Skeletal muscle satellite cell (primary cell): ENCODE measurements around the gene TTC28.
"Not testable (repeated sequence)": the region's sequence is repeated elsewhere in the genome, so short reads cannot be mapped to it uniquely, and the experiment has no call there.

Source experiments
- H3K27me3 ChIP-seq: 2 replicates; pipeline ENCODE4 v1.7.0; 2013; ENCODE audit warnings: low read length; ENCODE audit not compliant: control insufficient read depth, insufficient read depth
- H3K36me3 ChIP-seq: 2 replicates; pipeline ENCODE4 v1.7.0; 2013; ENCODE audit warnings: mild to moderate bottlenecking, control low read depth, low read length; ENCODE audit not compliant: insufficient read depth
- H3K4me1 ChIP-seq: 2 replicates; pipeline ENCODE4 v1.7.0; 2013; ENCODE audit warnings: low read length; ENCODE audit not compliant: control insufficient read depth, insufficient read depth
- H3K4me2 ChIP-seq: 2 replicates; pipeline ENCODE4 v1.7.0; 2013; ENCODE audit warnings: mild to moderate bottlenecking, low read length
- H3K4me3 ChIP-seq: 2 replicates; pipeline ENCODE4 v1.7.0; 2013; ENCODE audit warnings: low read length
- H3K9ac ChIP-seq: 2 replicates; pipeline ENCODE4 v1.7.0; 2013; ENCODE audit warnings: mild to moderate bottlenecking, low read depth, low read length, moderate library complexity
- H3K9me3 ChIP-seq: replicated peaks from 2 replicates; pipeline ENCODE4 v1.7.0; 2013; ENCODE audit warnings: mild to moderate bottlenecking, control low read depth, low read length

The TTC28 gene

GRCh38 chr22:28670161-28670560, 9.5 kb downstream of the TTC28 start:
- Histone ChIP-seq H3K27me3 (no peaks in the 10 kb centered on the region), H3K9ac (no peak overlapping the region), H3K4me2 (no peak overlapping the region), H3K4me3 (no peak overlapping the region), H3K4me1 (peaks cover 10% of the 10 kb centered on the region), H3K36me3 (no peaks in the 10 kb centered on the region), H3K9me3 (peaks cover 3% of the 10 kb centered on the region)

GRCh38 chr22:28669387-28669786, 10.3 kb downstream of the TTC28 start:
- Histone ChIP-seq H3K27me3 (no peaks in the 10 kb centered on the region), H3K9me3 (peaks cover 3% of the 10 kb centered on the region), H3K4me2 (no peak overlapping the region), H3K36me3 (no peaks in the 10 kb centered on the region), H3K9ac (no peak overlapping the region), H3K4me3 (no peak overlapping the region), H3K4me1 (peaks cover 8% of the 10 kb centered on the region)

GRCh38 chr22:28663569-28663942, 16.1 kb downstream of the TTC28 start:
- H3K9me3 ChIP-seq, H3K4me1 ChIP-seq, H3K4me2 ChIP-seq, H3K36me3 ChIP-seq, H3K4me3 ChIP-seq, H3K27me3 ChIP-seq, H3K9ac ChIP-seq: not testable (repeated sequence)

- no peak overlapping the region for H3K4me2 ChIP-seq
- no peaks in the 10 kb centered on the region for H3K27me3 ChIP-seq
- H3K9me3 ChIP-seq = no peaks in the 10 kb centered on the region
- no peaks in the 10 kb centered on the region for H3K36me3 ChIP-seq
- H3K4me3 ChIP-seq = no peak overlapping the region
- no peak overlapping the region for H3K9ac ChIP-seq
- no peaks in the 10 kb centered on the region for H3K4me1 ChIP-seq
These were observed 21.2 kb downstream of the TTC28 start for GRCh38 chr22:28658448-28658847.

GRCh38 chr22:28656181-28656580, 23.5 kb downstream of the TTC28 start:
- Histone ChIP-seq H3K4me3 (no peak overlapping the region), H3K9me3 (no peaks in the 10 kb centered on the region), H3K27me3 (no peaks in the 10 kb centered on the region), H3K36me3 (no peaks in the 10 kb centered on the region), H3K9ac (no peak overlapping the region), H3K4me1 (no peaks in the 10 kb centered on the region), H3K4me2 (no peak overlapping the region)

- Histone ChIP-seq H3K36me3 (no peaks in the 10 kb centered on the region), H3K27me3 (no peaks in the 10 kb centered on the region), H3K4me2 (no peak overlapping the region), H3K4me3 (no peak overlapping the region), H3K9me3 (no peaks in the 10 kb centered on the region), H3K4me1 (no peaks in the 10 kb centered on the region), H3K9ac (no peak overlapping the region)
These were observed 29.2 kb downstream of the TTC28 start for GRCh38 chr22:28650463-28650862.

- Histone ChIP-seq H3K9ac (no peak overlapping the region), H3K9me3 (no peaks in the 10 kb centered on the region), H3K36me3 (no peaks in the 10 kb centered on the region), H3K4me3 (no peak overlapping the region), H3K4me1 (no peaks in the 10 kb centered on the region), H3K4me2 (no peak overlapping the region), H3K27me3 (no peaks in the 10 kb centered on the region)
These were observed 30.8 kb downstream of the TTC28 start for GRCh38 chr22:28648792-28649191.

GRCh38 chr22:28647216-28647615, 32.4 kb downstream of the TTC28 start:
- Histone ChIP-seq H3K9ac (no peak overlapping the region), H3K27me3 (no peaks in the 10 kb centered on the region), H3K4me2 (no peak overlapping the region), H3K36me3 (no peaks in the 10 kb centered on the region), H3K4me1 (no peaks in the 10 kb centered on the region), H3K4me3 (no peak overlapping the region), H3K9me3 (no peaks in the 10 kb centered on the region)

GRCh38 chr22:28639321-28639720, 40.3 kb downstream of the TTC28 start:
- Histone ChIP-seq H3K4me3 (no peak overlapping the region), H3K9me3 (no peaks in the 10 kb centered on the region), H3K36me3 (no peaks in the 10 kb centered on the region)

GRCh38 chr22:28637225-28637624, 42.4 kb downstream of the TTC28 start:
- Histone ChIP-seq H3K9me3 (no peaks in the 10 kb centered on the region), H3K36me3 (no peaks in the 10 kb centered on the region), H3K27me3 (no peaks in the 10 kb centered on the region), H3K9ac (no peak overlapping the region), H3K4me1 (no peaks in the 10 kb centered on the region), H3K4me2 (no peak overlapping the region), H3K4me3 (no peak overlapping the region)

More at GRCh38 chr22:28639321-28639720, 40.3 kb downstream of the TTC28 start:
- Histone ChIP-seq H3K4me2 (no peak overlapping the region), H3K9ac (no peak overlapping the region), H3K27me3 (no peaks in the 10 kb centered on the region), H3K4me1 (no peaks in the 10 kb centered on the region)

- Histone ChIP-seq H3K9me3 (no peaks in the 10 kb centered on the region), H3K4me1 (no peaks in the 10 kb centered on the region), H3K36me3 (no peaks in the 10 kb centered on the region), H3K4me2 (no peak overlapping the region), H3K9ac (no peak overlapping the region), H3K27me3 (no peaks in the 10 kb centered on the region), H3K4me3 (no peak overlapping the region)
These were observed 49.5 kb downstream of the TTC28 start for GRCh38 chr22:28630177-28630574.

- H3K9ac ChIP-seq = no peak overlapping the region
- no peaks in the 10 kb centered on the region for H3K36me3 ChIP-seq
- no peak overlapping the region for H3K4me2 ChIP-seq
- no peaks in the 10 kb centered on the region for H3K27me3 ChIP-seq
- no peak overlapping the region for H3K4me3 ChIP-seq
- H3K4me1 ChIP-seq = no peaks in the 10 kb centered on the region
- no peaks in the 10 kb centered on the region for H3K9me3 ChIP-seq
These were observed 50.0 kb downstream of the TTC28 start for GRCh38 chr22:28629420-28630176.
